Activated naive CD8-positive, alpha-beta T cell (primary cell): ENCODE data around the gene NCOA5.

Source experiments
- H3K27ac Mint-ChIP-seq: one replicate; pipeline ENCODE4 v1.8.0; 2021; ENCODE audit warnings: mixed read lengths
- H3K27me3 Mint-ChIP-seq: one replicate; pipeline ENCODE4 v1.8.0; 2021; ENCODE audit warnings: mixed read lengths
- H3K36me3 Mint-ChIP-seq: one replicate; pipeline ENCODE4 v1.8.0; 2021; ENCODE audit warnings: mixed read lengths
- H3K4me1 Mint-ChIP-seq: one replicate; pipeline ENCODE4 v1.8.0; 2021; ENCODE audit warnings: low read depth, mixed read lengths
- H3K4me3 Mint-ChIP-seq: one replicate; pipeline ENCODE4 v1.8.0; 2021; ENCODE audit warnings: mild to moderate bottlenecking, mixed read lengths
- H3K9me3 Mint-ChIP-seq: one replicate; pipeline ENCODE4 v1.8.0; 2021; ENCODE audit warnings: low read depth, mixed read lengths

Gene NCOA5

GRCh38 chr20:46123482-46124245 is 33.9 kb upstream of the NCOA5 start:
- H3K4me1 Mint-ChIP-seq = peaks cover 5% of the 10 kb centered on the region
- no peaks in the 10 kb centered on the region for H3K9me3 Mint-ChIP-seq
- H3K27me3 Mint-ChIP-seq = peaks cover 1% of the 10 kb centered on the region
- peaks cover 3% of the 10 kb centered on the region for H3K36me3 Mint-ChIP-seq
- no peak overlapping the region for H3K27ac Mint-ChIP-seq
- H3K4me3 Mint-ChIP-seq = no peak overlapping the region

DNA sequence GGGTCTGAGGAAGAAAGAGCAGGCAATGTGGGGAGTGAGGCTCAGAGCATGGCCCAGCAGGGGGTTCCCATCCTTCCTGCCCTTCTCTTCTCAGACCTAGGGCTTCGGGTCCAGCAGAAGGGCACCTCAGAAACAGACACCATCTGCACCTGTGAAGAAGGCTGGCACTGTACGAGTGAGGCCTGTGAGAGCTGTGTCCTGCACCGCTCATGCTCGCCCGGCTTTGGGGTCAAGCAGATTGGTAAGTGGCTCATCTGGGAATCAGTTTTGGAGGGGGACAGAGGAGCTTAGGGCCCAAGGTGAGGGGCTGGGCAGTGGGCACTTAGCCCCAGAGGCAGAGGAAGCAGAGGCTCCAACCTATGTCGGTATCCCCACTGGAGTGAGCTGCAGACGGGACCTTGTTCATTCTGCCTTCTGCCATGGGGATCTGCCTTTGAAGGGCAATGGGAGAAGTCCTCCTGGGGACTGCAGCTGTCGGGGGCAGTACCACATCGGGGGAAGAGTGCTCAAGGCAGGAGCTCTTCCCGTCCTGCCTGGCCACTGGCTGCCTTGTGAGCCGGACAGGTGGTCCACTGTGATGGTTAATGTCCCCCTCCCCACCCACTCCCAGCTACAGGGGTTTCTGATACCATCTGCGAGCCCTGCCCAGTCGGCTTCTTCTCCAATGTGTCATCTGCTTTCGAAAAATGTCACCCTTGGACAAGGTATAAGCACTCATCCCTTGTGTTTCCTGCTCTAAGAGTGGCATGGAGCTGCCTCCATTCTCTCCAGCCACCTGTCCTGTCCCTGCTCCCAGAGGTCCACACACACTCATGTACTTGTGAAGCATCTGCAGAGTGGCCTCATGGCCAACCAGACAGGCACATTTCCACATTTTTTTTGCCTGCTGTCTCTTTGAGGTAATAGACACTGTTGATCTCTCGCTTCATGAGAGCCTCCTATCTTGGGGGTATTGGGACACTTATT is 33.0 kb upstream of the NCOA5 start:
- peaks cover 1% of the 10 kb centered on the region for H3K27me3 Mint-ChIP-seq
- no peak overlapping the region for H3K4me3 Mint-ChIP-seq
- no peak overlapping the region for H3K27ac Mint-ChIP-seq
- H3K9me3 Mint-ChIP-seq = no peaks in the 10 kb centered on the region
- H3K4me1 Mint-ChIP-seq = peaks cover 10% of the 10 kb centered on the region
- H3K36me3 Mint-ChIP-seq = peaks cover 3% of the 10 kb centered on the region

DNA sequence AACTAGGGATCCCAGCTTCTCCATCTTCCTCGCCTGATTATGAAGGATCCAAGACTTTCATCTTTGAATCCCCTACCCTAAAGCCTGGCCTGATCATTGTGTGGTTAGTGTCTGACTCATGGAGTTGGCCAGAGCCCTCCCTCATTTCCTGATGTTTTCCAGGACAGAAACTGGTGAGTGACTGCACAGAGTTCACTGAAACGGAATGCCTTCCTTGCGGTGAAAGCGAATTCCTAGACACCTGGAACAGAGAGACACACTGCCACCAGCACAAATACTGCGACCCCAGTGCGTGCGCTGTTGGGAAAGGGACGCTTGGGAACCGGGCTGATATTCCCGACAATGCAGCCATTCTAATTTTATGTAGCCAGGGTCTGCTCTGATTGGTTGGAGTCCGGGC is 32.3 kb upstream of the NCOA5 start:
- Mint-ChIP-seq H3K4me1 (peaks cover 15% of the 10 kb centered on the region), H3K27ac (no peak overlapping the region), H3K9me3 (no peaks in the 10 kb centered on the region), H3K4me3 (no peak overlapping the region), H3K27me3 (peaks cover 1% of the 10 kb centered on the region), H3K36me3 (peaks cover 3% of the 10 kb centered on the region)

- Mint-ChIP-seq H3K9me3 (no peaks in the 10 kb centered on the region), H3K27ac (no peak overlapping the region), H3K4me3 (no peak overlapping the region), H3K36me3 (peaks cover 3% of the 10 kb centered on the region), H3K27me3 (peaks cover 1% of the 10 kb centered on the region), H3K4me1 (peaks cover 15% of the 10 kb centered on the region)
These were observed 31.6 kb upstream of the NCOA5 start for GRCh38 chr20:46121184-46121930.

- Mint-ChIP-seq H3K27ac (no peak overlapping the region), H3K4me1 (peaks cover 18% of the 10 kb centered on the region), H3K27me3 (peaks cover 4% of the 10 kb centered on the region), H3K9me3 (no peaks in the 10 kb centered on the region), H3K36me3 (no peaks in the 10 kb centered on the region), H3K4me3 (no peak overlapping the region)
These were observed 30.4 kb upstream of the NCOA5 start for GRCh38 chr20:46120136-46120535.

GRCh38 chr20:46119547-46119946 is 29.8 kb upstream of the NCOA5 start:
- H3K4me1 Mint-ChIP-seq = peaks cover 18% of the 10 kb centered on the region
- no peaks in the 10 kb centered on the region for H3K36me3 Mint-ChIP-seq
- no peak overlapping the region for H3K27ac Mint-ChIP-seq
- H3K9me3 Mint-ChIP-seq = no peaks in the 10 kb centered on the region
- H3K27me3 Mint-ChIP-seq = peaks cover 4% of the 10 kb centered on the region
- H3K4me3 Mint-ChIP-seq = no peak overlapping the region

GRCh38 chr20:46119028-46119546 is 29.3 kb upstream of the NCOA5 start:
- H3K27me3 Mint-ChIP-seq = peaks cover 4% of the 10 kb centered on the region
- H3K4me1 Mint-ChIP-seq = peaks cover 18% of the 10 kb centered on the region
- H3K4me3 Mint-ChIP-seq = peak overlapping the region; percentile 54
- H3K9me3 Mint-ChIP-seq = no peaks in the 10 kb centered on the region
- no peaks in the 10 kb centered on the region for H3K36me3 Mint-ChIP-seq
- H3K27ac Mint-ChIP-seq = no peak overlapping the region

- no peaks in the 10 kb centered on the region for H3K9me3 Mint-ChIP-seq
- no peak overlapping the region for H3K27ac Mint-ChIP-seq
These were observed 28.8 kb upstream of the NCOA5 start for GRCh38 chr20:46118481-46119020.

DNA sequence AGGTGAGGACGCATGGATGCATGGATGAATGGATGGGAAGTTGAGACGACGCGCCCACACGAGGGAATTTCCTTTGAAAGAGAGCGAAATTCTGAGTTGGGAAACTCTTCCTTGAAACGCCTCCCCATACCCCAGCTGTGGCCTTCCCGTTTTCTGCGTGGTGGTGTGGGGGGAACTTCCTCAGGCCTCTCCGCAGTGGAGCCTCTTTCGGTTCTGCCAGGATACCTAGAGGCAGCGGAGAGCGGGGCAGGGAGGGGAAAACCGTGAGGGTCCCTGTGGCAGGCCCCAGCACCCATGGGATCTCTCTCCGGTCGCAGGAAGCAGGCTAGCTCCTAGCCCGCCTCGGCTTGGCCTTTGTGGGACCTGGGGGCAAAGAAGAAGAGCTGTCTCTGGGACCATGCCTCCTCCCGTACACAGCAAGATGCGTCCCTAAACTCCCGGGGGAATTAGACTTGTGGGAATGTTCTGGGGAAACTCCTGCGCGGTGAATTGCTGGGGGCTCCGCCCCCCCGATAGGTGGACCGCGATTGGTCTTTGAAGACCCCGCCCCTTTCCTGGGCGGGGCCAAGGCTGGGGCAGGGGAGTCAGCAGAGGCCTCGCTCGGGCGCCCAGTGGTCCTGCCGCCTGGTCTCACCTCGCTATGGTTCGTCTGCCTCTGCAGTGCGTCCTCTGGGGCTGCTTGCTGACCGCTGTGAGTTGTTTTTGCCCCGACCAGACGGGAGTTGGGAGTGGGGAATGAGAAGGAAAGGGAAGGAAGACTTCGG is 28.1 kb upstream of the NCOA5 start, which contains the start of gene CD40:
TSS of gene CD40 (plus strand) at position 611 of the 764 bp plus-strand sequence. CDS start at position 641, 30 bp downstream.
- Mint-ChIP-seq H3K4me1 (peaks cover 18% of the 10 kb centered on the region), H3K9me3 (no peaks in the 10 kb centered on the region), H3K27ac (peak within 1 kb of the TSS; percentile 78), H3K36me3 (no peaks in the 10 kb centered on the region), H3K27me3 (peaks cover 3% of the 10 kb centered on the region), H3K4me3 (peak within 1 kb of the TSS; percentile 96)

More at GRCh38 chr20:46118481-46119020, 28.8 kb upstream of the NCOA5 start:
- H3K27me3 Mint-ChIP-seq = peaks cover 3% of the 10 kb centered on the region
- H3K4me3 Mint-ChIP-seq = peak overlapping the region; percentile 96
- H3K36me3 Mint-ChIP-seq = no peaks in the 10 kb centered on the region
- H3K4me1 Mint-ChIP-seq = peaks cover 18% of the 10 kb centered on the region

DNA sequence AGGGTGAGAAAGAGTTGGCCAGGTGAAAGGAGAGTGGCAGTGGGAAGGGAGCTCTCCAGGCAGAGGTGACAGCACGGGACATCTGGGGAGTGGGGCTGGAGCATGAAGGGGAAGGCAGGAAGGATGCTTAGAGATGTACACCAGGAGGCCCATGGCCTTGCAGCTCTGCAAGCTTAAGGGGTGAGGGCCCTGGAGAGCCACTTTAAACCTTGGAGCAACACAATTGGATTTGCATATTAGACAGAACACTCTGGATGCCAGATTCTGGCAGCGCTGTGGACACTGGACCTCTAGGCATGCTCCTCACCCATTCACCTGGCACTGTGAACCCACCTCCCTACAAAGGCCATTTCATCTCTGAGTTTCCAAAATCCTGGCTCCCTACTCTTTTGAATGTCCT is 24.7 kb upstream of the NCOA5 start:
- H3K27me3 Mint-ChIP-seq = peaks cover 9% of the 10 kb centered on the region
- no peak overlapping the region for H3K27ac Mint-ChIP-seq
- no peaks in the 10 kb centered on the region for H3K9me3 Mint-ChIP-seq
- H3K36me3 Mint-ChIP-seq = no peaks in the 10 kb centered on the region
- no peak overlapping the region for H3K4me3 Mint-ChIP-seq
- H3K4me1 Mint-ChIP-seq = peaks cover 19% of the 10 kb centered on the region

DNA sequence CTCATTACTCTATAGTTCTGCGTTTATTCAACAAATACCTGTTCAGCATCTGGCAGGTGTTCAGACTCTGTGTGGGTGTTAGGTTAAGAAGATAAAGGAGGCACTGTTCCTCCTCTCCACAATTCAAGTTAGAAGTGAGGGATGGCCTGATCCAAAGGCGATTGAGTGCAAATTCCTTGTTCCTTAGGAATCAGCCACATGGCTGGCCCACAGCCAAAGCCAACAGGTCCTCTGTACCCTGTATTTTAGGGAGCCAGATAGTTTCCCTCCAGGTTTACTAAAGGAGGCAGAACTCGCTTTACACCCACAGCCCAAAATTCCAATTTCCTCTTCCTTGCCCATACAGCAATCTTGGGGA is 23.3 kb upstream of the NCOA5 start:
- Mint-ChIP-seq H3K4me3 (no peak overlapping the region), H3K27ac (no peak overlapping the region), H3K36me3 (no peaks in the 10 kb centered on the region), H3K9me3 (no peaks in the 10 kb centered on the region), H3K4me1 (peaks cover 15% of the 10 kb centered on the region), H3K27me3 (peaks cover 18% of the 10 kb centered on the region)

GRCh38 chr20:46112430-46113112 is 22.8 kb upstream of the NCOA5 start:
- H3K27ac Mint-ChIP-seq = no peak overlapping the region
- H3K4me1 Mint-ChIP-seq = peaks cover 10% of the 10 kb centered on the region
- H3K36me3 Mint-ChIP-seq = no peaks in the 10 kb centered on the region
- H3K9me3 Mint-ChIP-seq = no peaks in the 10 kb centered on the region
- H3K27me3 Mint-ChIP-seq = peaks cover 18% of the 10 kb centered on the region
- no peak overlapping the region for H3K4me3 Mint-ChIP-seq

- Mint-ChIP-seq H3K36me3 (no peaks in the 10 kb centered on the region), H3K4me1 (peaks cover 7% of the 10 kb centered on the region), H3K4me3 (no peak overlapping the region), H3K27me3 (peaks cover 24% of the 10 kb centered on the region), H3K27ac (no peak overlapping the region), H3K9me3 (no peaks in the 10 kb centered on the region)
These were observed 22.1 kb upstream of the NCOA5 start for GRCh38 chr20:46111836-46112212.
